Ishikawa (cell line): Measurements from ENCODE around the gene GALNT1.

Experiments
- CEBPB ChIP-seq: IDR thresholded peaks from 2 replicates; pipeline ENCODE4 v1.6.1; 2012
- CREB1 ChIP-seq: IDR thresholded peaks from 2 replicates; pipeline ENCODE4 v1.6.1; 2012; ENCODE audit warnings: low read depth
- EGR1 ChIP-seq: IDR thresholded peaks from 2 replicates; pipeline ENCODE4 v1.6.1; 2012
- EP300 ChIP-seq: IDR thresholded peaks from 2 replicates; pipeline ENCODE4 v1.6.1; 2012; ENCODE audit warnings: borderline replicate concordance
- FOXM1 ChIP-seq: IDR thresholded peaks from 2 replicates; pipeline ENCODE4 v1.6.1; 2012; ENCODE audit warnings: low read depth, borderline replicate concordance
- MAX ChIP-seq: IDR thresholded peaks from 2 replicates; pipeline ENCODE4 v1.6.1; 2012
- NFIC ChIP-seq: IDR thresholded peaks from 2 replicates; pipeline ENCODE4 v1.6.1; 2012
- RAD21 ChIP-seq: IDR thresholded peaks from 2 replicates; pipeline ENCODE4 v1.6.1; 2012; ENCODE audit warnings: low read depth
- REST ChIP-seq: IDR thresholded peaks from 2 replicates; pipeline ENCODE4 v1.6.1; 2012; ENCODE audit warnings: low read depth, mild to moderate bottlenecking
- TAF1 ChIP-seq: IDR thresholded peaks from 2 replicates; pipeline ENCODE4 v1.6.1; 2012; ENCODE audit warnings: low read depth, mild to moderate bottlenecking
- TCF12 ChIP-seq: IDR thresholded peaks from 2 replicates; pipeline ENCODE4 v1.6.1; 2012; ENCODE audit warnings: low read depth
- TEAD4 ChIP-seq: IDR thresholded peaks from 2 replicates; pipeline ENCODE4 v1.6.1; 2012
- YY1 ChIP-seq: IDR thresholded peaks from 2 replicates; pipeline ENCODE4 v1.6.1; 2012; ENCODE audit warnings: low read depth
- ZBTB7A ChIP-seq: IDR thresholded peaks from 2 replicates; pipeline ENCODE4 v1.6.1; 2012; ENCODE audit warnings: low read depth
- TF ChIP-seq, protein P1 (sequence below): IDR thresholded peaks from 2 replicates; pipeline ENCODE4 v1.6.1; 2012

The GALNT1 gene

GRCh38 chr18:35618696-35619095 is 37.2 kb downstream of the GALNT1 start:
- TF ChIP-seq CREB1 (no peak), NFIC (no peak), MAX (no peak), YY1 (no peak), TEAD4 (no peak), ZBTB7A (no peak), EP300 (no peak), CEBPB (no peak), TCF12 (no peak), EGR1 (no peak), FOXM1 (no peak)

DNA sequence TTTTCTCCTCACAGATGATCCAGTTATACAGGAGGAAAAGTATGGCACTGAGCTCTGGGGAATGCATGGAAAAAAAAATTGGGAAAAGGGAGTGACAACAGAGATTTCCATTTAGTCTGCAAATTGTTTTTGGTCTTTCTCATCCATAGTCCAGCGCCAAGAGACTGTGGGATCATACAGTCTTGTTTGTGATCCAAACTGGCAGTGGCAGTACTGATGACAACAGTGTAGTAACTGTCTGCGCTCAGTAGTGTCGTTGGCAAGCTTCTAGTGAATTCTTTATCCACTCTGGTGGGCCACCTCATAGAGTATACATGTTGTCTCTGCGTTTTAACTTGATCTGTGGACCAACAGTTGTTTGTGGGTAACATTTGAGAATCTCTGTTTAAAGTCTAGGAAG is 37.9 kb downstream of the GALNT1 start:
- no peak for TF ChIP-seq REST
- TF ChIP-seq EGR1 = no peak
- no peak for TF ChIP-seq YY1

DNA sequence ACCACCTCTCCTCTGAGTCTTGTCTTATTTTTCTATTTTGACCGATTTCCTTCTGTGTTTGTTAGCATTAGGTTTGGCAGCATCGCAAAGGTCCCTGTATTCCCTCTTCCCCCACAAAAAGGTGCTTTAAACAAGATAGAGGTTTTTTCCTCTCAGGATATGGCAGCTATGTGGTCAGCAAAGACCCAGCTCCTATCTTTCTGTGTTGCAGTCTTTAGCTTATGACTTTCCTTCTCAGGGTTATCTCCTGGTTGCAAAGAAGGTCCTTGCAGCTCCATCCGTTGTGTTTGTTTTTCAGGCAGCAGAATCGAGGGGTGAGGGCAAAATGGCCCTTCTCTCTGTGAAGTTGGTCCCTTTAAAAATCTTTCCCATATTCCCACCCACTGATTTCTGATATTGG is 38.4 kb downstream of the GALNT1 start:
- no peak for TF ChIP-seq REST
- TF ChIP-seq RAD21 = no peak
- no peak for TF ChIP-seq EP300
- no peak for TF ChIP-seq TEAD4
- TF ChIP-seq MAX = no peak
- no peak for TF ChIP-seq CEBPB
- TF ChIP-seq NFIC = no peak
- no peak for TF ChIP-seq ZBTB7A
- TF ChIP-seq TCF12 = no peak
- no peak for TF ChIP-seq CREB1
- TF ChIP-seq TAF1 = no peak
- TF ChIP-seq, protein P1, sequence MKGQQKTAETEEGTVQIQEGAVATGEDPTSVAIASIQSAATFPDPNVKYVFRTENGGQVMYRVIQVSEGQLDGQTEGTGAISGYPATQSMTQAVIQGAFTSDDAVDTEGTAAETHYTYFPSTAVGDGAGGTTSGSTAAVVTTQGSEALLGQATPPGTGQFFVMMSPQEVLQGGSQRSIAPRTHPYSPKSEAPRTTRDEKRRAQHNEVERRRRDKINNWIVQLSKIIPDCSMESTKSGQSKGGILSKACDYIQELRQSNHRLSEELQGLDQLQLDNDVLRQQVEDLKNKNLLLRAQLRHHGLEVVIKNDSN = no peak
- TF ChIP-seq EGR1 = no peak
- no peak for TF ChIP-seq YY1

- TF ChIP-seq REST = no peak
- no peak for TF ChIP-seq TEAD4
- no peak for TF ChIP-seq MAX
- TF ChIP-seq, protein P1 = no peak
- no peak for TF ChIP-seq ZBTB7A
- TF ChIP-seq RAD21 = no peak
- TF ChIP-seq FOXM1 = no peak
- TF ChIP-seq TCF12 = no peak
- TF ChIP-seq CREB1 = no peak
- TF ChIP-seq EP300 = no peak
- TF ChIP-seq YY1 = no peak
- TF ChIP-seq NFIC = no peak
- TF ChIP-seq CEBPB = no peak
- TF ChIP-seq TAF1 = no peak
- no peak for TF ChIP-seq EGR1
These were observed 39.2 kb downstream of the GALNT1 start for GRCh38 chr18:35620765-35621164.

GRCh38 chr18:35623255-35623654 is 41.7 kb downstream of the GALNT1 start:
- no peak for TF ChIP-seq MAX
- TF ChIP-seq CEBPB = no peak
- TF ChIP-seq, protein P1 = no peak
- no peak for TF ChIP-seq TEAD4
- TF ChIP-seq ZBTB7A = no peak
- no peak for TF ChIP-seq REST
- TF ChIP-seq YY1 = no peak
- TF ChIP-seq TAF1 = no peak
- no peak for TF ChIP-seq NFIC
- TF ChIP-seq EP300 = no peak
